ENCODE results near the gene TMCO6. TPM values are rescaled to one million over a fixed set of nuclear protein-coding genes. Genes with fewer than 3 reads are reported as not detected.
"Not testable (repeated sequence)": the region's sequence is repeated elsewhere in the genome, so short reads cannot be mapped to it uniquely, and the experiment has no call there.

Gene TMCO6
- total RNA-seq, 1 experiment from 2014 or later = 32.2 TPM

- no peak for DNase-seq (ENCODE audit: low spot score)
- Mint-ChIP-seq H3K27ac (no peak overlapping the region), H3K4me1 (peaks cover 17% of the 10 kb centered on the region), H3K27me3 (ENCODE audit: low read depth) (peaks cover 16% of the 10 kb centered on the region), H3K9me3 (peaks cover 10% of the 10 kb centered on the region), H3K4me3 (no peak overlapping the region), H3K36me3 (peaks cover 6% of the 10 kb centered on the region; the same call in 1 of the 2 replicates)
- CTCF ChIA-PET = interaction anchor here (1.3 kb wide), 1 partner anchor 278 kb away, joined by 3 read pairs; no protein-coding TSS in a partner anchor
- TF ChIP-seq USF1 (CRISPR knock-in tag; IDR thresholded peaks at IDR 0.05) (no peak), CBFB (CRISPR knock-in tag; IDR thresholded peaks at IDR 0.05; ENCODE audit: low read depth) (no peak), PRRX2 (CRISPR knock-in tag; IDR thresholded peaks at IDR 0.05) (no peak), ZNF263 (CRISPR knock-in tag; IDR thresholded peaks at IDR 0.05; ENCODE audit: low read depth) (no peak), RORB (CRISPR knock-in tag; IDR thresholded peaks at IDR 0.05) (no peak), ESRRA (CRISPR knock-in tag; IDR thresholded peaks at IDR 0.05; ENCODE audit: borderline replicate concordance) (no peak), ZNF532 (CRISPR knock-in tag; IDR thresholded peaks at IDR 0.05; ENCODE audit: borderline replicate concordance) (no peak), CDX4 (CRISPR knock-in tag; IDR thresholded peaks at IDR 0.05; ENCODE audit: borderline replicate concordance) (no peak)
- POLR2A ChIA-PET = interaction anchor here (2.9 kb wide), 1 partner anchor 10 kb away, joined by 11 read pairs; the partner anchor contains the start of genes IK and NDUFA2
- ATAC-seq = no peak
Measured at GRCh38 chr5:140637371-140638100, 1.7 kb upstream of the TMCO6 start.

GRCh38 chr5:140638898-140639147 is 428 bp upstream of the TMCO6 start:
- not testable (repeated sequence) for H3K9me3 Mint-ChIP-seq; DNase-seq (ENCODE audit: low spot score); ATAC-seq; H3K27me3 Mint-ChIP-seq (ENCODE audit: low read depth)
- H3K4me3 Mint-ChIP-seq = peak overlapping the region; percentile 88
- CTCF ChIA-PET = interaction anchor here (1.3 to 2.3 kb wide), 4 partner anchors 9 to 91 kb away, joined by 3 to 19 read pairs (median 8); partner anchors contain the start of genes EIF4EBP3, IK and NDUFA2
- peak overlapping the region; percentile 87 for H3K27ac Mint-ChIP-seq
- H3K36me3 Mint-ChIP-seq = peaks cover 15% of the 10 kb centered on the region
- POLR2A ChIA-PET = interaction anchor here (0.9 to 2.9 kb wide), 3 partner anchors 9 to 91 kb away, joined by 4 to 11 read pairs (median 7); partner anchors contain the start of genes APBB3, EIF4EBP3, IK and NDUFA2
- H3K4me1 Mint-ChIP-seq = peaks cover 17% of the 10 kb centered on the region

- H3K36me3 Mint-ChIP-seq = peaks cover 35% of the 10 kb centered on the region
- peaks cover 20% of the 10 kb centered on the region for H3K4me1 Mint-ChIP-seq
- no peak overlapping the region for H3K4me3 Mint-ChIP-seq
- no peak overlapping the region for H3K27ac Mint-ChIP-seq
- POLR2A ChIA-PET = interaction anchor here (1.6 kb wide), 1 partner anchor 94 kb away, joined by 3 read pairs; the partner anchor contains the start of gene EIF4EBP3
- CTCF ChIA-PET = interaction anchor here (1.0 kb wide), 1 partner anchor 279 kb away, joined by 3 read pairs; no protein-coding TSS in a partner anchor
- ATAC-seq = no peak
- 0 out of 2 replicates have a peak, but pooled peaks cover 2% of the 10 kb centered on the region for H3K27me3 Mint-ChIP-seq (ENCODE audit: low read depth)
- H3K9me3 Mint-ChIP-seq = peaks cover 6% of the 10 kb centered on the region
- DNase-seq (ENCODE audit: low spot score) = no peak
- no peak for TF ChIP-seq ZBTB43 (CRISPR knock-in tag; IDR thresholded peaks at IDR 0.05)
- no peak for TF ChIP-seq USF2 (CRISPR knock-in tag; IDR thresholded peaks at IDR 0.05)
- TF ChIP-seq JAZF1 (CRISPR knock-in tag; IDR thresholded peaks at IDR 0.05) = no peak
- TF ChIP-seq OVOL2 (CRISPR knock-in tag; IDR thresholded peaks at IDR 0.05; ENCODE audit: borderline replicate concordance) = no peak
- no peak for TF ChIP-seq ZNF121 (CRISPR knock-in tag; IDR thresholded peaks at IDR 0.05)
- TF ChIP-seq GABPB1 (CRISPR knock-in tag; IDR thresholded peaks at IDR 0.05) = no peak
- no peak for TF ChIP-seq E2F5 (CRISPR knock-in tag; IDR thresholded peaks at IDR 0.05)
- no peak for TF ChIP-seq KAT7 (CRISPR knock-in tag; IDR thresholded peaks at IDR 0.05; ENCODE audit: borderline replicate concordance)
- TF ChIP-seq ZNF281 (CRISPR knock-in tag; IDR thresholded peaks at IDR 0.05) = no peak
Measured at GRCh38 chr5:140641716-140642115, 2.5 kb downstream of the TMCO6 start.
